HG03097 (cell line): ENCODE results near the gene CPNE2.

ENCODE experiments used
- ATAC-seq: cut with Tn5 transposase; IDR thresholded peaks from one replicate; pipeline ENCODE4 v1.9.1; 2021; ENCODE audit not compliant: unreplicated experiment, low FRiP score

Gene CPNE2

DNA sequence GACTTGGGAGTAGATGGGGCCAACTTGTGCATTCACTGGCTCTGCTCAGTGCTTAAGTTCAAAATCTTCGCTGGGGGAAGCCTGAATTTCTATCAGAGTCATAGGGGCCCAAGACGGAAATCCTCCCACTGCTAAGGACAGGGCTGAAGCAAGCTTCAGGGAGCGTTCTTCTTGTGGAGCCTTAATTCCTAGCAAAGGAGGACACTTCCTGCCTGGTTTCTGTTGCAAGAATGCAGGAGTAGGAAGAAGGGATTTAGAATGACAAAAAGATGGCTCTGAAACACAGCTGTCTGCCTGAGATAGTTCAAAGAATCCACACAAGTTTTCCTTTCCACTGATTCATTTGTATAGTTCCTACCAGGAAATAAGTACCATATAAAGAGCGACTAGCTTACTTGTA, 67.1 kb downstream of the CPNE2 start:
- no peak for ATAC-seq

GRCh38 chr16:57163842-57164241, 71.5 kb downstream of the CPNE2 start:
- ATAC-seq: no peak

DNA sequence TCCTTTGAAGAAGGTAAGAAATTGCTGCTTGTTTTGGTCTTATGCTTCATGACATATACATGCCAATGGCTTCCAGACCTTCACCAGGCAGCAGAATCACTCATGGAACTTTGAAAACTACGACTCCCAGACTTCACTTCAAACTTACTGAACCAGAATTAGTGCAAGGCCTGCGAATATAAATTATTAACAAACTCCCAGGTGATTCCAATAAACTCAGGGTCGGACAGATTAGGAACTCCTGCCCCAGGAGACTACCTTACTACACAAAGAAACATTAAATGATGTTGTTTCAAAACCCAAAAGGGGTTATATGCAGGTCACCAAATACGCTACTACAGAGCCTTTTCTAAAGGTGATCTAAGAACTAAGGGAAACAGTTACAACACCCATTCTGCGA, 73.1 kb downstream of the CPNE2 start:
- ATAC-seq: no peak

- no peak for ATAC-seq
Observed at GRCh38 chr16:57165938-57166337, 73.6 kb downstream of the CPNE2 start.

- no peak for ATAC-seq
Observed at GRCh38 chr16:57166451-57166850, 74.1 kb downstream of the CPNE2 start.

DNA sequence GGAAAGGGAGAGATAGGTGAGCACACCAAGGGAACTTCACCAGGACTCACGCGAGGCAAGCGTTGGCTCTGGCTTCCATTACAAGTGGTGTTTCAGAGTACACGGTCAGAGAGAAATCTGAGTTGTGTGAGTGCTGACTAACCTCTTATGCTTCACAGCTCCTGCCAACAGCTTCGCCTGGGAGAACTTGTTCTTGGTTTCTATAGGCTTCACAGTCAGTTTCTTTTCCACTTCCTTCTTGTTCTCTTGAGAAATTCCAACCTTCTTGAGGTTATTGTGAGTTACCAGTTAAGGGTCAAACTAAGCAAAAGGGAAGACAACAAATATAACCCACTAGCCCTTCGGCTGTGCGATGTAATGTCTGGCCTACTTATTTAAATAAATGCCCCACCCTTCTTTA, 74.6 kb downstream of the CPNE2 start:
- ATAC-seq: no peak

DNA sequence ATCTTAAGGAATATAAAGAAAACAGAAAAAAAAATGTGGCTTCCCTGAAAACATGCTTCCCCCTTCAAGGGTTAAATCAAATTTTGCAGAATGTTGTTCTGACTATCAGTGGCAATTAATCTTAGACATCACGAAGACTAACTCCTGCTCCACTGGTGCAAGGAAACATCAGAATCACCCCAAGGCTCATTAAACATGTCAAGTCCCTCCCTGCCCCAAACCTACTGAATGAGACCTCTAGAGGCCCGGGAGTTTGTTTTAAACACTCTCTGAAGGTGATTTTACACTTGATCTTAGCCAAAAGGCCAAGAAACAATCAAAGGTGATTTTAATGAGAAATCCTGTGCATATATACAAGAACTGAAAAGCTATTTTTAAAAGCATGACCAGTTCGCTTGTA, 75.2 kb downstream of the CPNE2 start:
- no peak for ATAC-seq

DNA sequence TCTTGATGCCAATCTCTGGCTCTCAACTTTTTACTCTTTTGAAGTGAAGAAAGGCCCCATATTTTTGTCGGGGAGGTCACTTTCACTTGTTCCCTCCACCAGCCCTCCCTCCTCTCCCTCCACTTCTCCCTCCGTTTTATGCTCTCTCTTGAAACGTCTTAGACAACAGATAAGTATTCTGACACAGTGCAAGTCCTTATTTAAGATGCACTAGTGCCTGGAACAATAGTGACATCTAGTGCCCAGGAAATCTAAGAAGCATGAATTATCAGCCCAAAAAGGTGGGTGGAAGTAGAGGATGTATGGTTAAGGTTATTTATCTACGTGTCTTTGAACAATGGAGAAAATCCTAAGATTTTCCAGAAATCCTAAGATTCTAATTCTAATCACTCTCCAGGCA, 75.6 kb downstream of the CPNE2 start:
- no peak for ATAC-seq

GRCh38 chr16:57169327-57169726, 76.9 kb downstream of the CPNE2 start:
- ATAC-seq: no peak

- no peak for ATAC-seq
Observed at GRCh38 chr16:57172721-57173290, 80.4 kb downstream of the CPNE2 start.

- no peak for ATAC-seq
Observed at GRCh38 chr16:57175896-57176295, 83.5 kb downstream of the CPNE2 start.

GRCh38 chr16:57178196-57178595, 85.8 kb downstream of the CPNE2 start:
- ATAC-seq: no peak

GRCh38 chr16:57178793-57179212, 86.4 kb downstream of the CPNE2 start:
- ATAC-seq: no peak

DNA sequence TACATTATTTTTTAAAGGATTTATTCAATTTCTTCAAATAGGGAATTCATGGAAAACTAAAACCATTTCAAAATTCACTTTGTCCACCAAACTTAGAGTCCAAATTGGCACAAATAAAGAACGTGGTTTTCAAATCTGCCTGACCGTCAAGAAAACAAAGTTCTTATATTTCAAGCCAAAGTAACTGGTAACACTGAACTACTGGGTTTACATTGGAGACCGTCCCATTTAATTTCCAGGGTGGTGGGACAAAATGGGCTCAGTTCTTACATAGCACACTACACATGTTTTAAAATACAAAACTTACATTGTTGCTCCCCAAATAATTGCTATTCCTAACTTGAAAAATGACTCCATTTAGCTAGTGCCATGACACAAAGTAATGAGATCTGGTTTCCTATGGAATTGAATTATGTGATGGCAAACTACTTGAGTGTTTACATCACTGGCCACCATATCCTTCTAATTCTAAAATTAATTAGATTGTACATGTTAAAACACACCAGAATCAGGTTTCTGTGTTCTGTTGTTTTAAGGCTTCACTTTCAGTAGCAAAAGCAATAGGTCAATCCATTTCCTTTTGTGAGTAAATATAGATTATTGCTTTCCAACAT, 86.9 kb downstream of the CPNE2 start:
- ATAC-seq: no peak

DNA sequence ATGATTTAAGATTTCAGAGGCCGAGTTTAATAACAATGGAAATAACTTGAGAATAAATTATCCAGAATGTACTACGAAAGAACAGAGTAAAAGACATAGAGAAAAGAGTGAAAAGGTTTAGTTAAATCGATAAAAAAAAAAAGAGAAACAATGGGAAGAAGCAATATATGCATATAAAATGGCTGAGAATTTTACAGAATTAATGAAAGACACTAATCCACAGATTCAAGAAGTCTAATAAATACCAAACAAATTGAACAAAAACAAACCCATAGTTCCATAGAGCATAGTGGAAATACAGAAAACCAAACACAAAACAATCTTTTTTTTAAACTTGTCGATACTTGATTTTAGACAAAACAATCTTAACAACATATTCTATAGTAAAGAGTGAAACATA, 91.7 kb downstream of the CPNE2 start:
- no peak for ATAC-seq

GRCh38 chr16:57184887-57185445, 92.6 kb downstream of the CPNE2 start:
- ATAC-seq: no peak

- ATAC-seq: peak; percentile 26
Observed at GRCh38 chr16:57185446-57185944, 93.1 kb downstream of the CPNE2 start.

- peak; percentile 92 for ATAC-seq
Observed at GRCh38 chr16:57185945-57186871, 93.8 kb downstream of the CPNE2 start, which contains the start of the genes PSME3IP1 and RSPRY1. Gene PSME3IP1 (minus strand): TSS chr16:57186039. CDS start chr16:57173854, 12,185 bp downstream. Gene RSPRY1 (plus strand): TSS chr16:57186329. CDS start chr16:57204659, 18,330 bp downstream.

DNA sequence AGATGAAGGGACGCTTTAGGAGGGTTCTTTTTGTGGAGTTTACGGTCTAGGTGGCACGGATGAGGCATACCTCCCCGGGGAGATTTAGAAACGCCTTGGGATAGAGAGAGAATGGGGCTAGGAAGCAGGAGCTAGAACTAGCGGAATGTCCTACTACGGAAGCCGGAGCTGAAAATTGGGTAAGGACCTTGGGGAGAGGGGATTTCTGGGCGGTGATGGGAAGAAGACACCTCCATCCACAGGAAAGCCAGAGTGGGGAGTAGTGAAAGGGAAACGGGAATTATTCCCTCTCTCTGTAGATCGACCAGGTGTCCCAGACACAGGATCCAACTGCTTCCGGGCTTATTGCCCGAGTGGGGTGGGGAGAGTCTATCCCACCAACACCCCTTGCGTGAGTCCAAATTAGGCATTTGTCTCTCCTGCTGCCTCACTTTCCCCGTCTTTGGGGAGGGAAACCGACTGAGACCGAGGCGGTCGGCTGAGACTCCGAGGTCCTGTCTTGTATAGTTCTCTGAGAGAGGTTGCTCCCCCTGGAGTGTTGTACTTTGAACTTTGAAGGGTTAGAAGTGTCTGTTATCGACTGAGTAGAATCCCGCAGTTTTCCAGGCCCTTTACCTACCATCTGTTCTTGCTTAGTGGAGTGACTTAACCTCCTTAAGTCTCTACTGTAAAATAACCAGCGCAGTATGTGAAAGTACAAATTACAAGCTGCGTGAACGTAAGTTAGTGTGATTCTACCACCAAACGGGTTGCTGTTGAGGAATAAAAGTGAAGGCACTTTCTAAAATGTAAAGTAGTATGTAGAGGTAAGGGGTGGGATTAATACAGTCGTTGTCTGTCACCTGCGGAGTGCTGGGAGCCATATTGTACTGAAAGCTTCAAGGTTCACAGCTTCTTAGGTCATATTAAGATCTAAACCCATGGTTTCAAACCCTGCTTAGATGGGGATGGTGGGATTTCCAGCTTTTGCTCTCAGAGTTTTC, 94.8 kb downstream of the CPNE2 start:
- no peak for ATAC-seq
